ENCODE measurements around the gene PARVB.

- TF ChIP-seq CTCF (IDR thresholded peaks at IDR 0.05; ENCODE audit: low read depth, low read length) (no peak), POLR2A (IDR thresholded peaks at IDR 0.05; ENCODE audit: extremely low read depth, insufficient read length) (no peak)
Measured at GRCh38 chr22:44159811-44160210, 135.7 kb downstream of the PARVB start.
